Measurements from ENCODE around the gene PTPRN2. TPM values are rescaled to one million over a fixed set of nuclear protein-coding genes. Genes with fewer than 3 reads are reported as not detected.

PTPRN2 gene
- total RNA-seq, 1 experiment from 2014 or later = 2.9 TPM

- no peak for DNase-seq (ENCODE audit: extremely low read depth, low read depth)
These were observed 1025.7 kb downstream of the PTPRN2 start for GRCh38 chr7:157561816-157562410.

- DNase-seq (ENCODE audit: extremely low read depth, low read depth) = no peak
These were observed 1026.2 kb downstream of the PTPRN2 start for GRCh38 chr7:157561523-157561785.

GRCh38 chr7:157560710-157561522, 1026.7 kb downstream of the PTPRN2 start:
- DNase-seq (ENCODE audit: extremely low read depth, low read depth) = no peak

GRCh38 chr7:157560258-157560654, 1027.4 kb downstream of the PTPRN2 start:
- no peak for DNase-seq (ENCODE audit: extremely low read depth, low read depth)

- DNase-seq (ENCODE audit: extremely low read depth, low read depth) = no peak
These were observed 1027.9 kb downstream of the PTPRN2 start for GRCh38 chr7:157559596-157560257.

- DNase-seq (ENCODE audit: extremely low read depth, low read depth) = no peak
These were observed 1028.6 kb downstream of the PTPRN2 start for GRCh38 chr7:157558875-157559595.

GRCh38 chr7:157558516-157558874, 1029.1 kb downstream of the PTPRN2 start:
- no peak for DNase-seq (ENCODE audit: extremely low read depth, low read depth)

GRCh38 chr7:157558061-157558460, 1029.6 kb downstream of the PTPRN2 start:
- DNase-seq (ENCODE audit: extremely low read depth, low read depth) = no peak

GRCh38 chr7:157557263-157557662, 1030.4 kb downstream of the PTPRN2 start:
- DNase-seq (ENCODE audit: extremely low read depth, low read depth) = no peak

GRCh38 chr7:157556642-157556944, 1031.0 kb downstream of the PTPRN2 start:
- DNase-seq (ENCODE audit: extremely low read depth, low read depth) = no peak

GRCh38 chr7:157555944-157556641, 1031.5 kb downstream of the PTPRN2 start:
- DNase-seq (ENCODE audit: extremely low read depth, low read depth) = no peak

- DNase-seq (ENCODE audit: extremely low read depth, low read depth) = no peak
These were observed 1032.3 kb downstream of the PTPRN2 start for GRCh38 chr7:157555313-157555712.

- no peak for DNase-seq (ENCODE audit: extremely low read depth, low read depth)
These were observed 1033.0 kb downstream of the PTPRN2 start for GRCh38 chr7:157554393-157555238.

- DNase-seq (ENCODE audit: extremely low read depth, low read depth) = no peak
These were observed 1034.4 kb downstream of the PTPRN2 start for GRCh38 chr7:157553256-157553655.

GRCh38 chr7:157552295-157552993, 1035.2 kb downstream of the PTPRN2 start:
- no peak for DNase-seq (ENCODE audit: extremely low read depth, low read depth)

- DNase-seq (ENCODE audit: extremely low read depth, low read depth) = no peak
These were observed 1036.1 kb downstream of the PTPRN2 start for GRCh38 chr7:157551325-157552070.

GRCh38 chr7:157550300-157551275, 1037.0 kb downstream of the PTPRN2 start:
- DNase-seq (ENCODE audit: extremely low read depth, low read depth) = no peak

Data from NCI-H460 (cell line).